ENCODE measurements around the gene PEX7.
"Not testable (repeated sequence)": the region's sequence is repeated elsewhere in the genome, so short reads cannot be mapped to it uniquely, and the experiment has no call there.

Gene PEX7

GRCh38 chr6:136846477-136846876 is 24.1 kb downstream of the PEX7 start:
- DNase-seq, result not testable (repeated sequence)

DNA sequence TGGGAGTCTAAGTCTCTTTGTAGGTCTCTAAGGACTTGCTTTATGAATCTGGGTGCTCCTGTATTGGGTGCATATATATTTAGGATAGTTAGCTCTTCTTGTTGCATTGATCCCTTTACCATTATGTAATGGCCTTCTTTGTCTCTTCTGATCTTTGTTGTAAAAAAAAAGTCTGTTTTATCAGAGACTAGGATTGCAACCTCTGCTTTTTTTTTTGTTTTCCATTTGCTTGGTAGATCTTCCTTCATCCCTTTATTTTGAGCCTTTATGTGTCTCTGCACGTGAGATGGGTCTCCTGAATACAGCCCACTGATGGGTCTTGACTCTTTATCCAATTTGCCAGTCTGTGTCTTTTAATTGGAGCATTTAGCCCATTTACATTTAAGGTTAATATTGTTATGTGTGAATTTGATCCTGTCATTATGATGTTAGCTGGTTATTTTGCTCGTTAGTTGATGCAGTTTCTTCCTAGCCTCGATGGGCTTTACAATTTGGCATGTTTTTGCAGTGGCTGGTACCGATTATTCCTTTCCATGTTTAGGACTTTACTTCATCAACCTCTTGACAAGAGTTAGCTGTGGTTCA is 27.7 kb downstream of the PEX7 start:
- DNase-seq, result not testable (repeated sequence)

DNA sequence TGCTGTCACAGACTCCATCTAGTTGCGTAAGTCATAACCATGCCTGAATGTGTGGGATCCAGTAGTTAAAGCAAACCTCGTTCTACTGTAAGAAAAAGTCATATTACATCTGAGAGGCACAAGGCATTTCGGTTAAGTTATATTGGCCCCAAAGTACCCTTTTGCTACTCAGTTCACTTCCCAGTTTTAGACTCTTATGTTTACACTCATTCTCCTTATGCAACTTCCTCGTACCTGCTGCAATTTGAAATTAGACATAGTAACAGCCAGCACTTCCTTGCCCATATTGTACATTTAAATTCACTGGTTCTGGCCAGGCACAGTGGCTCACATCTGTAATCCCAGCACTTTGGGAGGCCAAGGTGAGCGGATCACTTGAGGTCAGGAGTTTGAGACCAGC is 37.0 kb downstream of the PEX7 start:
- DNase-seq, result no peak

DNA sequence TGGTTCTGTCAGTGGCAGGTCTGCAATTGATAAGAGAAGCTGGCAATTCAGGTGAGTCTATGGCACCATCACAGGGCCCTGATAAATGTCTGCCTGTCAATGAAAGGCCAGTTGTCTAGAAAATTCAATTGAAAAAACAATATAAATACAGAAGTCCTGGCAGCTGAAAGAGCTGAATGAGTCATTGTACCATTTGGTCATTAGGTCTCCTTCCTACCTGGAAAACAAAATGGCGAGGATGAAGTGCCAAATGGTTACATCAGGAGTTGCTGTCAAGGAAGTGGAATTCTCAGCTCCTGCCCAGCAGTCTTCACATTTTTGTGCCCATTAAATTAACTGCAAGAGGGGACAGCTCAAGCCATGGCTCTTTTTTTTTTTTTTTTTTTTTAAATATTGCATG is 37.7 kb downstream of the PEX7 start:
- DNase-seq, result no peak

GRCh38 chr6:136862662-136863061 is 40.3 kb downstream of the PEX7 start:
- no peak for DNase-seq

DNA sequence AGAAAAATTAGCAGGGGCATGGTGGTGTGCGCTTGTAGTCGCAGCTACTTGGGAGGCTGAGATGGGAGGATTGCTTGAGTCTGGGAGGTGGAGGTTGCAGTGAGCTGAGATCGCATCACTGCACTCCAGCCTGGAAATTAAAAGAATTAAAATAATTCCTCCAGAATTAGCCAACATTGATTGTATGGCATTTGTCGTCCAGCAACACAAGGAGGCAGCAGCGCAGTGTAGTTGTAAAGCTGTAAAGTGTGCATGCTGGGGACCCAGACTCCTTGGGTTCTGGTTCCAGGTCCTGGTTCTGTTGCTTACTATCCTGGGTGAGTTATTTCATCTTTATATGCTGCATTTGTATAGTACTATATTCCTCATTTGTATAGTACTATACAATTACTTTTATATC is 41.4 kb downstream of the PEX7 start:
- no peak for DNase-seq

DNA sequence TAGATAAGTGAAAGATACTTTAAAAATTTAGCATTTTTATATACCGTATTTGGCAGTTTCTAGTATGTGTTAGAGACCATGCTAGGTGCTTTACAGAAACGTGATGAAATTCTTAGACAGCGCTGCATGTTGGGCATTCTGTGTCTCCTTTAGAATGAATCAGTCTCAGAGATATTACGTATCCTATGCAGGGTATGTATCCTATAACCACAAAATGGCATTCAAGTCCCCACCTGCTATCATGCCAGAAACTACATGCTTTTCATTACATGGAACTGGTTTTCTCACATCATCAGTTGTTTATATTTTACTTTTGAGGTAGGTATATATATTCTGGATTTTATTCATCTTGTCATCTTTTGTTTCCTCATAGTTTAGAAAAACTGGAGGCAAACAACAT is 42.3 kb downstream of the PEX7 start:
- DNase-seq, result no peak

GRCh38 chr6:136866872-136867416 is 44.6 kb downstream of the PEX7 start:
- no peak for DNase-seq

DNA sequence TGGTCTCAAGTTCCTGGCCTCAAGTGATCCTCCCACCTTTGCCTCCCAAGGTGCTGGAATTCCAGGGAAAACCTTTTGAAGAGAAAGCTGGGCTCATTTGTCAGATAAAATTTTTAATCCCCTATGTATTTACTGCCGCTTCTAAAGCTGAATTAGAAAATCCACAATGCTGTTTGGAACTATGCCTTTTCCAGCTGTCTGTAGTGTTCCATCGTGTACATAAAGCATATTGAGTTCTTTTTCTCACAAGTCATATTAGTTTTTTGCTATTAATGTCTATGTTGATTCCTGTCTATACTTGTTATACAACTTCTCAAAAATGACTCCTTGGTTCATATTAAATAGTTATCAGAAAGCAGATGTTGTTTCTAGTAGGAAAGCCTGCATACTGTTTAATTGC is 47.1 kb downstream of the PEX7 start:
- DNase-seq, result no peak

DNA sequence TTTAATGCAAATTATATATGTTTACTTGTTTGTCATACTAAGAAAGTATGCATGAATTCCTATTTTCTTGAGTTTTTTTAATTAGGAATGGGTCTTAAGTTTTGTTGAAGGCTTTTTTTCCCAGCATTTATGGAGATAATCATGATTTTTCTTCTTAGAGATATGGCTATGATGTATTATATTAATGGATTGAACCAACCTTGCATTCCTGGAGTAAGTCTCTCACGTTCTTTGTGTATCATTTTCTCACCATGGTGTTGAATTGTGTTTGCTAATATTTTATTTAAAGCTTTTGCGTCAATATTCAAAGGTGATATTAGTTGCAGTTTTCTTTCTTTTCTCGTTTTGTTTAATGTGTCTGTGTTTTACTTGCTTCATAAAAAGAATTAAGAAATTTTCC is 51.4 kb downstream of the PEX7 start:
- no peak for DNase-seq

DNA sequence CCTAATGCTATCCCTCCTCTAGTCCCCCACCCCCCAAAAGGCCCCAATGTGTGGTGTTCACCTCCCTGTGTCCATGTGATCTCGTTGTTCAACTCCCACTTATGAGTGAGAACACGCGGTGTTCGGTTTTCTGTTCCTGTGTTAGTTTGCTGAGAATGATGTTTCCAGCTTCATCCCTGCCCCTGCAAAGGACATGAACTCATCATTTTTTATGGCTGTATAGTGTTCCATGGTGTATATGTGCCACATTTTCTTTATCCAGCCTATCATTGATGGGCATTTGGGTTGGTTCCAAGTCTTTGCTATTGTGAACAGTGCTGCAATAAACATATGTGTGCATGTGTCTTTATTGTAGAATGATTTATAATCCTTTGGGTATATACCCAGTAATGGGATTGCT is 54.1 kb downstream of the PEX7 start:
- DNase-seq, result not testable (repeated sequence)

- DNase-seq, result no peak
Observed at GRCh38 chr6:136880748-136881460, 58.5 kb downstream of the PEX7 start.

DNA sequence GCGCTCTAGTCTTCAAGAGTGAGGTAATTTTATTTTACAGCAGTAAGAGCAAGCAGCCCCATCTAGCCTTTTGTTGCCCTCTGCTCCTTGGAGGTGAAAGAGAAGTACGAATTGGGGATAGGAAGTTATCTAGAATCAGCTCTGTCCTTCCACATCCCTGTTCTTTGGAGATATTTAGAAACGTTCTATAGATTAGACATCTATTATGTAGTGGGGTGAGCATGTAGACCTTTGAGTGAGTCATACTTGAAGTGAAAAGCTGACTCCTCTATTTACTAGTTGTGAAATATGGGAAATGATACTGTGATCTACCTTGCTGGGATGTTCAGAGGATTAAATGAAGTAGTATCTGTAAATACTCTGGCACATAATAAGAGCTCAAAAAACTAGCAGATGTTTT is 63.7 kb downstream of the PEX7 start:
- DNase-seq, result no peak

GRCh38 chr6:136887953-136888352 is 65.6 kb downstream of the PEX7 start:
- DNase-seq, result no peak

DNA sequence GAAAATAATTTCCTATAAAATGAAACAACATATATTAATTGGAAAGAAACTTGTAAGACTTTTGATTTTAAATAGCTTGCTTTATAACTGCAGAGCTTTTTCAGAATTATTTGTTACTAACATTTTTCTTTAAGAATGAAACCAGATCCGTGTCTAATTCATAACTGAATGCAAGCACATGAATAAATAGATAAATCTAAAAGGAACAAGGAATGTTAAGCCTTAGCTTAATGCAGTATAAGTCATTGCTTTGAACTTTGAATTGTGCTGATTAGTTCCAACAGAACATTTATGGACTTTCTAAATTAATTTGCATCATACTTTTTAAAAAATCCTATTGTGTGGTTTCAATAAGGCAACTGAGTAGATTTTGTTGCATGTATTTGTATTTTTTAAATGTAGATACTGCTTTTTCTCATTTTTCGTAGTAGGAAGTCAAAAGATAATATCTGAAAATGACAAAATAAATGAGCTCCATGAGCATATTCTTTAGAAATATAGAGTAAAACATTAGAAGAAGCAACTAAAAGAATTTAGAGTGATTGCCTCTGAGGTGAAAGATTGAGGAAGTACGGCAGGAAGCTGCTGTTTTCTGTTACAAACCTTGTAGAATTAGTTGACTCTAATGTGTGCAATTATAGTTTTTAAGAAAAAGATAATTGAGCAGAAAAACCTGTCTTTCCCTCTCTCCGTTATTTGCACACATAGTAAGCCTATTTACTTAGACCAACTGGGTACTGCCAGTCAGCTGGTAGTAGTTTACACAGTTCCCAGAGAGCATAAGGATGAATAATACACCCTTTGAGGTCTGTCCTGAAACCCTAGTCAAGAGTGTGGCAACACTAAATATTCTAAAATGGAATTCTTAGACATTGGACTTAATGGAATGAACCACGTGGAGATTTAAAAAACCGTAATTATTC is 67.1 kb downstream of the PEX7 start:
- DNase-seq, result no peak

DNA sequence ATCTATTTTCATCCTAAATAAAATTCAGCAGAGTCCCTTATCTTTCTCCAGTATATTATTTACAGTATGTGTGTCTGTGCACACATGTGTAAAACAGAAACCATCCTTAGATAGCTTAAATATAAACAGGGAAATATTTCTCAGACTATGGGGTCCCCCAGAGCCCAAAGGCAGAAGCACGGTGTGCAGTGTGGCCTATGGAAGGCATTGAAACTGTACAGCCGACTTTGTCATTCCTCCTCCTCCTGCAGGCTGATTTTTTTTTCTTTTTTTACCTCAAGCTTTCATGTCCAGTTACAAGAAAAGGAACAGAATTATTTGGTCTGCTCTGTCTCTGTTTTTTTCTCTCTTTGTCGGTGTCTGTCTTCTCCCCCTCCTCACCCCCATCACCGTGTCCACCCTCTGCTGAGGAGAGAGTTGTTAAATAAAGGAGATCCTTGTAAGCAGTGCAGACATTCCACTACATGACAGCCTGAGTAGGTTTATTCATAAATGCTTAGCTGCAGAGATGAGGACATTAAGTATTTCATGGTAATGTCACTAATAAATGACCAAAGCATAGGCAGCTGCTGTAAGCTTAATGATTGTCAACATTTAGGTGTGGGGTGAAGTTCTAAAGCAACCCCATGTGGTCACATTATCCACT is 67.9 kb downstream of the PEX7 start:
- DNase-seq, result no peak

DNA sequence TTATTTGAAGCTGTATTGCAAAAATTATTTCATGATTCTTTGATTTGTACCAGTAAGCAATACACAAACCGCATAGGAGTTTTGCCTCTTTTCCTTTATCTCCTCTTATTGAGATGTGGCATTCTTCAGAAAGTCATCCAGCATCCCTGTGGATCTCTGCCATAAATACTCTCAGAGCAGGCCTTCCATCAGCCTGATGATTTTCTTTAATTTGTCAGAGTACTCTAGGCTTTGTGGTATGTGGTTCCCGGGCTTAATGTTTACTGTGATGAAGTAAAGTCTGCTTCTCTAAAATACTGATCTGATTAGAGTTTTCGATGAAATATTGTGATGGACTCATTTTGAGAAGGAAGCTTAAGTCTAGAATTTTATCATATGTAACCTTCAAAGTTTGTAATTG is 68.6 kb downstream of the PEX7 start:
- no peak for DNase-seq

- DNase-seq, result no peak
Observed at GRCh38 chr6:136893187-136893586, 70.8 kb downstream of the PEX7 start.

GRCh38 chr6:136895901-136896300 is 73.5 kb downstream of the PEX7 start:
- DNase-seq, result no peak

- DNase-seq, result no peak
Observed at GRCh38 chr6:136897071-136897470, 74.7 kb downstream of the PEX7 start.

DNA sequence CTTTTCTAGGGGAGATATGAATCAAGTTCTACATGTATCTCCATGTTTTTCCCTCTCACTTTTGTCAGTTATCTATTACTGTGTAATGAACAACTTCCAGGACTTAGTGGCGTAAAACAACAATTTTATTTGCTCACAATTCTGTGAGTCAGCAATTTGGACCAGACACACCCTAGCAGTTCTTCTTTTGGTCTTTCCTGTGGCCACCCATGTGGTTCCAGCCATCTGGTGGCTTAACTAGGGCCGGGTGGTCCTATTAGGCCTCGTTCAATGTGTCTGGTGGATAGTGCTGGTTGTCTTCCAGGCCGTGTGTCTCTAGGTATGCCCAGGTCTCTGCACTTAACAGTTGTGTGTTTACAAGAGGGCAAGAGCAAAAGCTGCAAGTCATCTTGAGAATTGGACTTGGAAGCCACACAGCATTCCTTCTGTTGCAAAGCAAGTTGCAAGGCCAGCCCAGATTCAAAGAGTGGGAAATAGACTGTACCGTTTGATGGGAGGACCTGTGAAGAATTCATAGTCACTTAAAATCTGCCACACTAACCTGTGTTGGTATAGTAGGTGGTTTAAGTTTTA is 78.9 kb downstream of the PEX7 start:
- no peak for DNase-seq

- not testable (repeated sequence) for DNase-seq
Observed at GRCh38 chr6:136904477-136904876, 82.1 kb downstream of the PEX7 start.

GRCh38 chr6:136914947-136915346 is 92.6 kb downstream of the PEX7 start:
- DNase-seq, result no peak
